ENCODE measurements around the gene EXOSC5. TPM values are rescaled to one million over a fixed set of nuclear protein-coding genes. Genes with fewer than 3 reads are reported as not detected.

The EXOSC5 gene
- polyA plus RNA-seq, 1 of the 3 experiments (the other 2 are of a cell fraction) = 74.1 TPM

DNA sequence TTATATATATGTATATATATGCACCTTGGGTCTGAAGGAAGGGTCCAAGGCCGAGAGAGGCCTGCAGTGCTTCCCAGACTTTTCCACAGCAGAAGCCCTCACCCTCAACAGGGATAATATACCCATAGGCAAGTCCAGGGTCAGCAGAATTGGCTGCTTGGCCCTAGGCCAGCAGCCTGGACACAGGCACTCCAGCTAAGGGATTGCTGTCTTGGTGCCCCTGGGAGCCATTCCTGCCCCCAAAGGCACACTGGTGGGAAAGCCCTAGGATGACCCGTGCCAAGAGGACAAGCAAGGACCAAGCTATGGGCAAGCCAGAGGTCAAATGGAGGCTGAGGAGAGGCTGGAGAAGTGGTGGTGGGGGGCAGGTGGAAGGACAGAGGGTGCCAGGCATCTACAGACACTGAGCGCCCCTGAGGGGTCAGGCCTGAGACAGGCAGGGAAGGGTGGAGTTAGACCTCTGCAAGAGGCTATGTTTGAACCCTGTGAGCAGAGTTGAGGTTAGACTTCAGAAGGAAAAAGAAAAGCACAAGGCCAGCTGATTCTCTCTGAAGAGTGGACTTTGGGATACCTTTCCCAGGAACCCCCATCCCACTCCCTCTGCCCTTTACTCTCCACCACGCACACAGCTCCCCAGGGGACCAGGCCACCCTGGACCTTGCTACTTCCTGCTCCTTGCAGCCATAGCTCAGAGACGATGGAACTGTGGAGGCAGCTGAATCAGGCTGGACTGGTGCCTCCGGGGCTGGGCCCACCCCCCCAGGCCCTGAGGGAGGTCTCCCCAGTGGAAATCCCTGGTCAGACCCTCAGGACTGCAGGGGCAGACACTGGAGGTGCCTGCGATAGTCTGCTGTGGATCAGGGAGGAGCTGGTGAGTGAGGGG, 45.6 kb upstream of the EXOSC5 start, which contains the start of gene ERICH4:
ERICH4 (plus strand) TSS at position 684 of the 883 bp plus-strand sequence; CDS start at position 698, 14 bp downstream.
- 11% methylated on average over 6 of the region's 7 CpGs for WGBS (ENCODE audit: low lambda C conversion rate)
- DNase-seq = no peak
- peaks cover 12% of the 10 kb centered on the region; the same call in 1 of the 2 replicates for H3K79me2 ChIP-seq (ENCODE audit: insufficient read depth)
- H3K4me1 ChIP-seq (ENCODE audit: control insufficient read depth in 1 of 2, insufficient read depth in 2 of 2, low read depth in 1 of 2, low read length in 1 of 2) = peaks cover 0 to 4% of the 10 kb centered on the region in 2 experiments; a peak in 3 of 4 replicates
- ChIA-PET POLR2A (no interaction called here), CTCF (interaction anchor here (0.7 to 1.1 kb wide), 3 partner anchors 112 to 127 kb away, joined by 3 to 5 read pairs (median 3); no protein-coding TSS in a partner anchor)
- no peak within 1 kb of the TSS for H2AFZ ChIP-seq (ENCODE audit: low read depth)
- no peaks in the 10 kb centered on the region for H3K9me3 ChIP-seq
- TF ChIP-seq GATA2 (CRISPR knock-in tag; IDR thresholded peaks at IDR 0.05) (no peak), YY1 (IDR thresholded peaks at IDR 0.05; ENCODE audit: low read depth) (no peak), EP300 (IDR thresholded peaks at IDR 0.05; ENCODE audit: borderline replicate concordance in 1 of 2, low read depth in 1 of 2, low read length in 1 of 2) (no peak), FOXJ3 (CRISPR knock-in tag; IDR thresholded peaks at IDR 0.05) (no peak), TCF12 (IDR thresholded peaks at IDR 0.05) (no peak), SIN3A (IDR thresholded peaks at IDR 0.05; ENCODE audit: borderline replicate concordance, low read depth, low read length) (no peak), RAD21 (IDR thresholded peaks at IDR 0.05; ENCODE audit: low read length) (no peak), SMC3 (IDR thresholded peaks at IDR 0.05; ENCODE audit: low read depth, low read length) (no peak), MXI1 (IDR thresholded peaks at IDR 0.05; ENCODE audit: low read depth, low read length) (no peak), NRF1 (IDR thresholded peaks at IDR 0.05; ENCODE audit: low read depth, low read length) (no peak), POLR2AphosphoS5 (IDR thresholded peaks at IDR 0.05; ENCODE audit: low read depth, low read length) (no peak), FOSL2 (IDR thresholded peaks at IDR 0.05; ENCODE audit: borderline replicate concordance, low read depth) (no peak), RCOR1 (IDR thresholded peaks at IDR 0.05; ENCODE audit: low read length) (no peak), FOXM1 (IDR thresholded peaks at IDR 0.05; ENCODE audit: low read depth) (no peak), JUND (IDR thresholded peaks at IDR 0.05) (no peak), ELF1 (IDR thresholded peaks at IDR 0.05) (no peak), CHD2 (IDR thresholded peaks at IDR 0.05; ENCODE audit: low read length, partially characterized antibody) (no peak)
- TF ChIP-seq, protein P1, sequence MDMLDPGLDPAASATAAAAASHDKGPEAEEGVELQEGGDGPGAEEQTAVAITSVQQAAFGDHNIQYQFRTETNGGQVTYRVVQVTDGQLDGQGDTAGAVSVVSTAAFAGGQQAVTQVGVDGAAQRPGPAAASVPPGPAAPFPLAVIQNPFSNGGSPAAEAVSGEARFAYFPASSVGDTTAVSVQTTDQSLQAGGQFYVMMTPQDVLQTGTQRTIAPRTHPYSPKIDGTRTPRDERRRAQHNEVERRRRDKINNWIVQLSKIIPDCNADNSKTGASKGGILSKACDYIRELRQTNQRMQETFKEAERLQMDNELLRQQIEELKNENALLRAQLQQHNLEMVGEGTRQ (IDR thresholded peaks at IDR 0.05; ENCODE audit: borderline replicate concordance, low read depth, low read length) = no peak
- TF ChIP-seq, protein P2, sequence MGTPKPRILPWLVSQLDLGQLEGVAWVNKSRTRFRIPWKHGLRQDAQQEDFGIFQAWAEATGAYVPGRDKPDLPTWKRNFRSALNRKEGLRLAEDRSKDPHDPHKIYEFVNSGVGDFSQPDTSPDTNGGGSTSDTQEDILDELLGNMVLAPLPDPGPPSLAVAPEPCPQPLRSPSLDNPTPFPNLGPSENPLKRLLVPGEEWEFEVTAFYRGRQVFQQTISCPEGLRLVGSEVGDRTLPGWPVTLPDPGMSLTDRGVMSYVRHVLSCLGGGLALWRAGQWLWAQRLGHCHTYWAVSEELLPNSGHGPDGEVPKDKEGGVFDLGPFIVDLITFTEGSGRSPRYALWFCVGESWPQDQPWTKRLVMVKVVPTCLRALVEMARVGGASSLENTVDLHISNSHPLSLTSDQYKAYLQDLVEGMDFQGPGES (IDR thresholded peaks at IDR 0.05; ENCODE audit: low read depth, low read length) = no peak
- peaks cover 0 to 3% of the 10 kb centered on the region in 2 experiments for H3K36me3 ChIP-seq (replicated peaks in 1 of 2; ENCODE audit: control insufficient read depth in 1 of 2, insufficient read depth in 2 of 2, low read length in 1 of 2)
- no peak within 1 kb of the TSS for H3K4me2 ChIP-seq
- peaks cover 47% of the 10 kb centered on the region for H3K27me3 ChIP-seq (ENCODE audit: insufficient read depth)
- H4K20me1 ChIP-seq (ENCODE audit: insufficient read depth) = no peaks in the 10 kb centered on the region
- no peak within 1 kb of the TSS for H3K4me3 ChIP-seq (ENCODE audit: low read depth in 2 of 2, low read length in 1 of 2)
- H3F3A ChIP-seq (replicated peaks; ENCODE audit: insufficient read depth) = no peaks in the 10 kb centered on the region
- no peak within 1 kb of the TSS for H3K9ac ChIP-seq
- no peaks in the 10 kb centered on the region for H3K9me2 ChIP-seq
- H3K27ac ChIP-seq (ENCODE audit: low read depth in 2 of 2, low read length in 1 of 2) = no peak within 1 kb of the TSS

All from SK-N-SH (cell line).